ENCODE results near the gene CCDC171. TPM values are rescaled to one million over a fixed set of nuclear protein-coding genes. Genes with fewer than 3 reads are reported as not detected.

The CCDC171 gene
- total and polyA plus RNA-seq, 2 donors = 1.6 to 20.4 TPM

Small RNAs within 50 kb of the gene (small RNA-seq; reads per million reads assigned to genes)
- gene AL513423.1 = not detected
- not detected for gene HMGN2P16
- gene RN7SL98P = not detected
- gene RNU6-14P = not detected
- not detected for gene RNU6-246P

Other genes with a start within 250 kb of the CCDC171 start
- gene TTC39B, start 245.8 kb upstream of the CCDC171 start, total RNA-seq = 22.4 TPM
- gene TTC39B, start 245.8 kb upstream of the CCDC171 start, polyA plus RNA-seq = 2.8 TPM
- 76.8 TPM for gene SNAPC3, start 130.2 kb upstream of the CCDC171 start, total RNA-seq
- gene SNAPC3, start 130.2 kb upstream of the CCDC171 start, polyA plus RNA-seq = 19.2 TPM
- gene PSIP1, start 42.1 kb upstream of the CCDC171 start, total RNA-seq = 105 TPM
- 45.9 TPM for gene PSIP1, start 42.1 kb upstream of the CCDC171 start, polyA plus RNA-seq